ENCODE results near the gene IGSF21. TPM values are rescaled to one million over a fixed set of nuclear protein-coding genes. Genes with fewer than 3 reads are reported as not detected.

Gene IGSF21
- total RNA-seq, 4 donors from 2014 or later = 0.11 to 2.6 (median 0.69) TPM

GRCh38 chr1:18130356-18130755 is 22.8 kb downstream of the IGSF21 start:
- intact Hi-C loops (cut with DNase I) = no loop called here
- no peaks in the 10 kb centered on the region for H3K36me3 ChIP-seq
- H3K9me3 ChIP-seq = no peaks in the 10 kb centered on the region
- no peak overlapping the region for H3K4me3 ChIP-seq (replicated peaks in 1 of 3)
- H3K4me1 ChIP-seq = no peaks in the 10 kb centered on the region
- no peaks in the 10 kb centered on the region for H3K27me3 ChIP-seq
- WGBS, 2 donors = 70 to 72% methylated on average over 3 of the region's 3 CpGs
- TF ChIP-seq CTCF (IDR thresholded peaks at IDR 0.05) (no peak), POLR2A (IDR thresholded peaks at IDR 0.05) (no peak)
- H3K27ac ChIP-seq = no peak overlapping the region
- no peak for DNase-seq

GRCh38 chr1:18132022-18132710 is 24.6 kb downstream of the IGSF21 start:
- 42 to 70% methylated on average over 2 of the region's 2 CpGs for WGBS, 2 donors
- intact Hi-C loops (cut with DNase I) = no loop called here

DNA sequence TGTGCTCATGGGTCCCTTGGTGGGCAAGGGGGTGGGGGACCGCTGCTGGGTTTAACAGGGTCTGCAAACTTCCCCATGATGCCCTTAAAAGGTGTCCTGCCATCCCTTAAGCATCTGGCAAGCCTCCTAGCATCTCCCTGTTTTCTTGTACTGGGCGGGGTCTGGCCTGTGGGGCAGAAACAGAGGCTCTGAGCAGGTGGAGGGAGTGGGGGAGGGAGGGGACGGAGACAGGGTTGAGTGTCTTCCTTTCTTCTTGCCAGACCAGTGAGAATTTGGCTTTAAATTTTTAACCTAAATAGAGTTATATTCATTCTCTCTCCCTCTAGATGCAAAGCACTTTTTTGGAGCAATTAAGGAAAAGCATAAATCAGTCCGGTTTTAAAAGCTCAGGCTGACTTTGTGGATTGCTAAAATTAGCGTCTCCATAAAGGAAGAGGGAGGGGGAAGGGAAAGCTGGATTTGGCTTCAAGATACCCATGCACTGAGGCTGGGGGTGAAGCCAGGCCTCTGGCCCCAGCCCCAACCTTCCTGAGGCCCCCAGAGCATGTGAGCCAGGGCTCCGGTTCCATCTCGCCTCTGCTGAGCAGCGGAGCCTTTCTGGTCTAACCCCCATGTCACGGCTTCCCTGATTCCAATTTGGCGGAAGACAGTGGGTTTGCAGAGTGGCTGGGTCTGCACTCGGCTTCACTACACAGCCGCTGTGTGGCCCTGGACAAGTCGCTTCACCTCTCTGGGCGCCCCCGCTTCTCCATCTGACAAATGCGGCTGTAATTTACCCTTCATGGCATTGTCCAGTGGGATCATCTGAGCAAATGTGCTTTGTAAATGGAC is 25.3 kb downstream of the IGSF21 start:
- no peaks in the 10 kb centered on the region for H3K4me1 ChIP-seq
- H3K27me3 ChIP-seq = no peaks in the 10 kb centered on the region
- intact Hi-C loops (cut with DNase I) = no loop called here
- H3K4me3 ChIP-seq (replicated peaks in 1 of 3) = no peak overlapping the region
- H3K9me3 ChIP-seq = no peaks in the 10 kb centered on the region
- WGBS, 2 donors = 56 to 58% methylated on average over 16 of the region's 16 CpGs
- H3K36me3 ChIP-seq = no peaks in the 10 kb centered on the region
- H3K27ac ChIP-seq = no peak overlapping the region
- DNase-seq = no peak
- TF ChIP-seq CTCF (IDR thresholded peaks at IDR 0.05) (no peak), POLR2A (IDR thresholded peaks at IDR 0.05) (no peak)

More at GRCh38 chr1:18132022-18132710, 24.6 kb downstream of the IGSF21 start:
- Histone ChIP-seq H3K36me3 (no peaks in the 10 kb centered on the region), H3K27ac (no peak overlapping the region), H3K4me3 (replicated peaks in 1 of 3) (no peak overlapping the region), H3K4me1 (no peaks in the 10 kb centered on the region), H3K27me3 (no peaks in the 10 kb centered on the region), H3K9me3 (no peaks in the 10 kb centered on the region)
- no peak for TF ChIP-seq POLR2A (IDR thresholded peaks at IDR 0.05)
- TF ChIP-seq CTCF (IDR thresholded peaks at IDR 0.05) = no peak
- DNase-seq = no peak

GRCh38 chr1:18134324-18135046 is 26.9 kb downstream of the IGSF21 start:
- no peak overlapping the region for H3K27ac ChIP-seq
- no peaks in the 10 kb centered on the region for H3K36me3 ChIP-seq
- H3K4me3 ChIP-seq (replicated peaks in 1 of 3) = no peak overlapping the region
- H3K27me3 ChIP-seq = no peaks in the 10 kb centered on the region
- H3K9me3 ChIP-seq = no peaks in the 10 kb centered on the region
- DNase-seq = no peak
- intact Hi-C loops (cut with DNase I) = no loop called here
- no peak for TF ChIP-seq CTCF (IDR thresholded peaks at IDR 0.05)
- no peak for TF ChIP-seq POLR2A (IDR thresholded peaks at IDR 0.05)
- WGBS, 2 donors = 48 to 52% methylated on average over 6 of the region's 6 CpGs
- no peaks in the 10 kb centered on the region for H3K4me1 ChIP-seq

All from thyroid gland (tissue), 4 donors.